ENCODE results near the gene LTBP1. TPM values are rescaled to one million over a fixed set of nuclear protein-coding genes. Genes with fewer than 3 reads are reported as not detected.

The LTBP1 gene
- total and polyA plus RNA-seq, 4 donors = 5.8 to 57.6 (median 10.2) TPM

DNA sequence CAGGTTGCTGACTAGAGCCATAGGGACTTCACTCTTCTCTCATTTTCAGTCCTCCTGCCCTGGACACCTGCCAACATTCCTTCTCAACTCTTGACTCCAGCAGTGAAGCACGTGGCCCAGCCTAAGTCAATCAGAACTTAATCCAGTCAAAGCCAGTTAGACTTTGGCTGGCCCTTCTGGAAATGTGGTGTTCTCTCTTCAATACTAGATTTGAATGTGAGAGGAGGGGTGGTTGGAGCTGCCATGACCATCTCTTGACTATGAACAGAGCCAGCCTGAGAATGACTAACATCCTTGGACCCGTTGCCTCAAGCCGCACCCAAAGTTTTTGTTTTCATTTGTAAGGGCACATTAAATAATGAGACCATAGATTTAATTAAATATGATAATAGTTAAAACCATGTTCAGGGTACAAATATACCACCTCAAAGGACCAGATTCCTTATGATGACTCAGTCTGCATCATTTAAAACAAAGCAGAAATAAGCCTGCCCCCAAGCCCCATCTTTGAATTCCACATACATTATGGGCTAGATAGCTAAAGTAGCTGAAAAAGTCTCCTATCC lies 480.0 kb downstream of the LTBP1 start:
- no peak overlapping the region for H3K27ac ChIP-seq (ENCODE audit: low read depth in 1 of 2, low read length in 2 of 2)
- H3K36me3 ChIP-seq (ENCODE audit: control insufficient read depth in 4 of 4, insufficient read depth in 3 of 4, low read depth in 1 of 4, low read length in 3 of 4) = no peaks in the 10 kb centered on the region
- H3K4me3 ChIP-seq (ENCODE audit: low read depth in 1 of 3, low read length in 3 of 3) = no peak overlapping the region
- DNase-seq (ENCODE audit: low spot score) = no peak
- no peaks in the 10 kb centered on the region for H3K4me1 ChIP-seq (ENCODE audit: control insufficient read depth in 4 of 4, insufficient read depth in 4 of 4, low read length in 3 of 4)
- 71% methylated on average over 3 of the region's 3 CpGs for WGBS
- H3K27me3 ChIP-seq (ENCODE audit: control insufficient read depth in 4 of 4, insufficient read depth in 4 of 4, low read length in 3 of 4) = no peaks in the 10 kb centered on the region
- H3K9ac ChIP-seq (ENCODE audit: low read depth in 1 of 2, low read length in 2 of 2) = no peak overlapping the region
- no peaks in the 10 kb centered on the region for H3K9me3 ChIP-seq (ENCODE audit: control insufficient read depth in 4 of 4, low read length in 3 of 4)
- TF ChIP-seq GABPA (IDR thresholded peaks at IDR 0.05 in 1 of 2, conservative IDR thresholded peaks at IDR 0.05 in 1 of 2) = no peak
- no peak for TF ChIP-seq YY1 (IDR thresholded peaks at IDR 0.05)
- no peak for TF ChIP-seq SP1 (IDR thresholded peaks at IDR 0.05)
- TF ChIP-seq, protein P1, sequence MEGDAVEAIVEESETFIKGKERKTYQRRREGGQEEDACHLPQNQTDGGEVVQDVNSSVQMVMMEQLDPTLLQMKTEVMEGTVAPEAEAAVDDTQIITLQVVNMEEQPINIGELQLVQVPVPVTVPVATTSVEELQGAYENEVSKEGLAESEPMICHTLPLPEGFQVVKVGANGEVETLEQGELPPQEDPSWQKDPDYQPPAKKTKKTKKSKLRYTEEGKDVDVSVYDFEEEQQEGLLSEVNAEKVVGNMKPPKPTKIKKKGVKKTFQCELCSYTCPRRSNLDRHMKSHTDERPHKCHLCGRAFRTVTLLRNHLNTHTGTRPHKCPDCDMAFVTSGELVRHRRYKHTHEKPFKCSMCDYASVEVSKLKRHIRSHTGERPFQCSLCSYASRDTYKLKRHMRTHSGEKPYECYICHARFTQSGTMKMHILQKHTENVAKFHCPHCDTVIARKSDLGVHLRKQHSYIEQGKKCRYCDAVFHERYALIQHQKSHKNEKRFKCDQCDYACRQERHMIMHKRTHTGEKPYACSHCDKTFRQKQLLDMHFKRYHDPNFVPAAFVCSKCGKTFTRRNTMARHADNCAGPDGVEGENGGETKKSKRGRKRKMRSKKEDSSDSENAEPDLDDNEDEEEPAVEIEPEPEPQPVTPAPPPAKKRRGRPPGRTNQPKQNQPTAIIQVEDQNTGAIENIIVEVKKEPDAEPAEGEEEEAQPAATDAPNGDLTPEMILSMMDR (IDR thresholded peaks at IDR 0.05; ENCODE audit: low read depth, low read length, missing input control) = no peak
- no peak for TF ChIP-seq RXRA (IDR thresholded peaks at IDR 0.05)
- TF ChIP-seq, protein P2, sequence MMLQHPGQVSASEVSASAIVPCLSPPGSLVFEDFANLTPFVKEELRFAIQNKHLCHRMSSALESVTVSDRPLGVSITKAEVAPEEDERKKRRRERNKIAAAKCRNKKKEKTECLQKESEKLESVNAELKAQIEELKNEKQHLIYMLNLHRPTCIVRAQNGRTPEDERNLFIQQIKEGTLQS (IDR thresholded peaks at IDR 0.05) = no peak

DNA sequence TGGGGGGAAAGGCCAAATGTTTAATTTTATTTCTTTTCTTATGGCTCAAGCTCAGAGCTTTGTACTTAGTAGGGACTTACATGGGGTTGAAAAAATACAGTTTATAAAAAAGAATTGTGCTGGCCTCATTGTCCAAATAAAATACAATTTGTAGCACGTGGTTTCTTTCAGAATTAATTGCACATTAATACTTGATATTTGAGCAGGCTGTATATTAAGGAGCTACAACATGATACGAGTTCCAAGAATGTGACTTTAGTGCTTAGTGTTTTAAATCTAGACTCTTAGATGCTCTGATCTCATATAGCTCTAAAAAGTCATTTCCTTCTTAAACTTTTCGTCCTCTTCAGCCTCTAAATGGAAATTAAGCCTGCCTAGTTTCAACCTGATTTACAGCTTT lies 483.3 kb downstream of the LTBP1 start:
- TF ChIP-seq GABPA (IDR thresholded peaks at IDR 0.05 in 1 of 2, conservative IDR thresholded peaks at IDR 0.05 in 1 of 2) = no peak
- TF ChIP-seq, protein P2 (IDR thresholded peaks at IDR 0.05) = no peak
- no peak for TF ChIP-seq RAD21 (IDR thresholded peaks at IDR 0.05)
- H3K36me3 ChIP-seq (ENCODE audit: control insufficient read depth in 4 of 4, insufficient read depth in 3 of 4, low read depth in 1 of 4, low read length in 3 of 4) = no peaks in the 10 kb centered on the region
- 44% methylated on average over 3 of the region's 3 CpGs for WGBS
- no peaks in the 10 kb centered on the region for H3K4me1 ChIP-seq (ENCODE audit: control insufficient read depth in 4 of 4, insufficient read depth in 4 of 4, low read length in 3 of 4)
- H3K27me3 ChIP-seq (ENCODE audit: control insufficient read depth in 4 of 4, insufficient read depth in 4 of 4, low read length in 3 of 4) = no peaks in the 10 kb centered on the region
- no peak overlapping the region for H3K27ac ChIP-seq (ENCODE audit: low read depth in 1 of 2, low read length in 2 of 2)
- no peak overlapping the region for H3K4me3 ChIP-seq (ENCODE audit: low read depth in 1 of 3, low read length in 3 of 3)
- DNase-seq (ENCODE audit: low spot score) = no peak
- no peaks in the 10 kb centered on the region for H3K9me3 ChIP-seq (ENCODE audit: control insufficient read depth in 4 of 4, low read length in 3 of 4)
- no peak overlapping the region for H3K9ac ChIP-seq (ENCODE audit: low read depth in 1 of 2, low read length in 2 of 2)

DNA sequence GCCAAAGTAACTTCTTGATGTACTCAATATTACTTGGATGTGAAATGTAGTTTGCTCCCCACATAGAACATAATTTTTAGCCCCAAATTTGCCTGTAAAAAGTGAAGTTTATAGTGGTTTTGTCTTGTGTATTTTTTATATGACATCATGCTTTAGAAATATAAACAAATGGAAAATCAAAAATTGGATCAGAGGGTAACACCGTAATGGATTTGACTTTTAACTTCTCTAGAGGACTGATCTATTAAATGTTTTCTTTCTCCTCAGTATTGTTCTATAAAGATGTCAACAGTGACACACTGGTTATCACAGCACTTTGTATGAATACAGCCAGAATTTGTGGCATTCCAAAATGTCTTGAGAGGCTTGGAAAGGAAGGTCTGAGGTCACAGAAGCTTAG lies 484.1 kb downstream of the LTBP1 start:
- TF ChIP-seq NR2F2 (IDR thresholded peaks at IDR 0.05) = no peak
- no peak for TF ChIP-seq YY1 (IDR thresholded peaks at IDR 0.05)
- no peak for TF ChIP-seq HNF4A (conservative IDR thresholded peaks at IDR 0.05)
- Histone ChIP-seq H3K27me3 (ENCODE audit: control insufficient read depth in 4 of 4, insufficient read depth in 4 of 4, low read length in 3 of 4) (no peaks in the 10 kb centered on the region), H3K36me3 (ENCODE audit: control insufficient read depth in 4 of 4, insufficient read depth in 3 of 4, low read depth in 1 of 4, low read length in 3 of 4) (no peaks in the 10 kb centered on the region), H3K27ac (ENCODE audit: low read depth in 1 of 2, low read length in 2 of 2) (no peak overlapping the region), H3K9me3 (ENCODE audit: control insufficient read depth in 4 of 4, low read length in 3 of 4) (no peaks in the 10 kb centered on the region), H3K9ac (ENCODE audit: low read depth in 1 of 2, low read length in 2 of 2) (no peak overlapping the region), H3K4me3 (ENCODE audit: low read depth in 1 of 3, low read length in 3 of 3) (no peak overlapping the region), H3K4me1 (ENCODE audit: control insufficient read depth in 4 of 4, insufficient read depth in 4 of 4, low read length in 3 of 4) (no peaks in the 10 kb centered on the region)
- 87% methylated on average over 1 of the region's 1 CpG for WGBS
- DNase-seq (ENCODE audit: low spot score) = no peak

DNA sequence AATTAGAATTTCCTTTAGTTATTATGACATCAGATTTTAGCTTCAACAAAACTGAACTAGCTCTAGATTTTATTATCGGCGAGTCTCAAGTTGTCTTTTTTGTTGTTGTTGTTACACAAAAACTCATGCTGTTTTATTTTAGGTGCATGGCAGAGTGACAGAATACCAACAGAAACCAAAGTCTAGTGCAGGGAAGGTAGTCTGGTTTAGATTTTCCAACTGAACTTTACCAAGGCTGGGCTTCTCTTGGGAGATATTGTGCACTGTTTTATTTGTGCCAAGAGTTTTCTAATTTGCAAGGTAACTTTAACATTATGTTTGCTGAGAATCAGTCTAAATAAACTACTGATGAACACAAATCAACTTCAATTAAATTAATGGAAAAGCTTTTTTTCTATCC lies 486.1 kb downstream of the LTBP1 start:
- H3K9me3 ChIP-seq (ENCODE audit: control insufficient read depth in 4 of 4, low read length in 3 of 4) = no peaks in the 10 kb centered on the region
- no peak overlapping the region for H3K4me3 ChIP-seq (ENCODE audit: low read depth in 1 of 3, low read length in 3 of 3)
- H3K27me3 ChIP-seq (ENCODE audit: control insufficient read depth in 4 of 4, insufficient read depth in 4 of 4, low read length in 3 of 4) = no peaks in the 10 kb centered on the region
- no peak overlapping the region for H3K9ac ChIP-seq (ENCODE audit: low read depth in 1 of 2, low read length in 2 of 2)
- H3K27ac ChIP-seq (ENCODE audit: low read depth in 1 of 2, low read length in 2 of 2) = no peak overlapping the region
- no peak for DNase-seq (ENCODE audit: low spot score)
- TF ChIP-seq FOXA1 (IDR thresholded peaks at IDR 0.05) (no peak), JUND (IDR thresholded peaks at IDR 0.05) (no peak), EGR1 (IDR thresholded peaks at IDR 0.05; ENCODE audit: low read depth in 2 of 2) (no peak), GABPA (IDR thresholded peaks at IDR 0.05 in 1 of 2, conservative IDR thresholded peaks at IDR 0.05 in 1 of 2) (no peak), HNF4G (IDR thresholded peaks at IDR 0.05) (no peak)
- TF ChIP-seq, protein P3, sequence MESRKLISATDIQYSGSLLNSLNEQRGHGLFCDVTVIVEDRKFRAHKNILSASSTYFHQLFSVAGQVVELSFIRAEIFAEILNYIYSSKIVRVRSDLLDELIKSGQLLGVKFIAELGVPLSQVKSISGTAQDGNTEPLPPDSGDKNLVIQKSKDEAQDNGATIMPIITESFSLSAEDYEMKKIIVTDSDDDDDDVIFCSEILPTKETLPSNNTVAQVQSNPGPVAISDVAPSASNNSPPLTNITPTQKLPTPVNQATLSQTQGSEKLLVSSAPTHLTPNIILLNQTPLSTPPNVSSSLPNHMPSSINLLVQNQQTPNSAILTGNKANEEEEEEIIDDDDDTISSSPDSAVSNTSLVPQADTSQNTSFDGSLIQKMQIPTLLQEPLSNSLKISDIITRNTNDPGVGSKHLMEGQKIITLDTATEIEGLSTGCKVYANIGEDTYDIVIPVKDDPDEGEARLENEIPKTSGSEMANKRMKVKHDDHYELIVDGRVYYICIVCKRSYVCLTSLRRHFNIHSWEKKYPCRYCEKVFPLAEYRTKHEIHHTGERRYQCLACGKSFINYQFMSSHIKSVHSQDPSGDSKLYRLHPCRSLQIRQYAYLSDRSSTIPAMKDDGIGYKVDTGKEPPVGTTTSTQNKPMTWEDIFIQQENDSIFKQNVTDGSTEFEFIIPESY (IDR thresholded peaks at IDR 0.05) = no peak
- TF ChIP-seq, protein P4, sequence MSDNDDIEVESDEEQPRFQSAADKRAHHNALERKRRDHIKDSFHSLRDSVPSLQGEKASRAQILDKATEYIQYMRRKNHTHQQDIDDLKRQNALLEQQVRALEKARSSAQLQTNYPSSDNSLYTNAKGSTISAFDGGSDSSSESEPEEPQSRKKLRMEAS (IDR thresholded peaks at IDR 0.05) = no peak
- no peaks in the 10 kb centered on the region for H3K36me3 ChIP-seq (ENCODE audit: control insufficient read depth in 4 of 4, insufficient read depth in 3 of 4, low read depth in 1 of 4, low read length in 3 of 4)
- no peaks in the 10 kb centered on the region for H3K4me1 ChIP-seq (ENCODE audit: control insufficient read depth in 4 of 4, insufficient read depth in 4 of 4, low read length in 3 of 4)
- 86% methylated on average over 2 of the region's 2 CpGs for WGBS

Data from liver (tissue), 9 donors.